Measurements from ENCODE around the gene CHST11. TPM values are rescaled to one million over a fixed set of nuclear protein-coding genes. Genes with fewer than 3 reads are reported as not detected.

The CHST11 gene
- total RNA-seq, 1 experiment from 2014 or later: 6.7 TPM

DNA sequence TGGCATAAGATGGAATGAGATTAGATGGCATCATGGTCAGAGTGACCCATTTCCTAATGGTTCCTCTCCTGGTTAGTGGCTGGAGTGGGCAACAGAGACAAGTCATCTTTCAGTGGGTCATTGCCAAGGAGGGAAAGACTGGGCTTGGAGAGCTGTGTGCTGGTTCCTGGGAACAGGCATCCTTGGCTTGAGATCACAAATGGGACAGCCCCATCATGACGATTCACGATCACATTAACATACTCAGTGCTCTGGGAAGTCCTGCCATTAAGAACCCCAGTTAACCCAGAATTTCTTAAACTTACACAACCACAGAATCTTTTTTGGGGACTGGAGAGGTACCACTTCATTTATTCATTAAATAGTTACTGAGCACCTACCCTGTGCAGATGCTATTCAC is 27.3 kb downstream of the CHST11 start:
- H3K4ac ChIP-seq (ENCODE audit: low read depth, low read length): no peak overlapping the region
- H3K4me1 Mint-ChIP-seq: peaks cover 5 to 10% of the 10 kb centered on the region in 2 experiments; a peak in 3 of 4 replicates

More for the DNA sequence above, 27.3 kb downstream of the CHST11 start:
- Mint-ChIP-seq H3K36me3 (ENCODE audit: insufficient read depth in 1 of 3, low read depth in 3 of 3) (peaks cover 0 to 2% (median 1%) of the 10 kb centered on the region in 3 experiments; a peak in 1 of 7 replicates), H3K4me3 (no peak overlapping the region), H3K27ac (no peak overlapping the region), H3K9me3 (no peaks in the 10 kb centered on the region; a peak in 1 of 5 replicates), H3K27me3 (ENCODE audit: low read depth) (no peaks in the 10 kb centered on the region)
- Histone ChIP-seq H3K27me3 (ENCODE audit: insufficient read depth, low read length) (no peaks in the 10 kb centered on the region), H3K4me1 (ENCODE audit: insufficient read depth, low read length) (no peaks in the 10 kb centered on the region), H2BK15ac (ENCODE audit: low read depth, low read length) (no peak overlapping the region), H3K23me2 (ENCODE audit: insufficient read length, low read depth, low read length, poor library complexity, severe bottlenecking) (no peaks in the 10 kb centered on the region), H3K9ac (ENCODE audit: extremely low read depth, insufficient read length, low read length) (no peak overlapping the region), H2AK5ac (ENCODE audit: insufficient read length, low read length) (no peak overlapping the region), H4K20me1 (ENCODE audit: control insufficient read depth, insufficient read depth, insufficient read length) (no peaks in the 10 kb centered on the region), H3K27ac (ENCODE audit: insufficient read length, low read depth, low read length) (no peak overlapping the region), H3K18ac (ENCODE audit: insufficient read length, low read depth, low read length) (no peak overlapping the region), H3K14ac (ENCODE audit: insufficient read depth, low read length) (no peak overlapping the region), H3T11ph (ENCODE audit: low read length) (no peak overlapping the region), H4K91ac (ENCODE audit: insufficient read length, low read depth, low read length) (no peak overlapping the region), H4K8ac (replicated peaks; ENCODE audit: insufficient read length, low read depth, low read length) (no peak overlapping the region), H4K5ac (ENCODE audit: insufficient read length, low read depth, low read length) (no peak overlapping the region), H2BK20ac (ENCODE audit: low read depth, low read length, poor library complexity, severe bottlenecking) (no peak overlapping the region), H3K79me2 (ENCODE audit: insufficient read depth, low read length) (no peaks in the 10 kb centered on the region), H3K9me3 (ENCODE audit: control insufficient read depth, low read depth, low read length) (no peaks in the 10 kb centered on the region), H2BK120ac (ENCODE audit: low read depth, low read length, poor library complexity, severe bottlenecking) (no peak overlapping the region), H2AFZ (ENCODE audit: low read length) (no peak overlapping the region), H3K56ac (ENCODE audit: insufficient read length, low read depth, low read length) (no peak overlapping the region), H2BK12ac (ENCODE audit: insufficient read length, low read depth, low read length) (no peak overlapping the region), H2BK5ac (ENCODE audit: insufficient read length, low read length) (no peak overlapping the region), H3K4me2 (ENCODE audit: insufficient read depth, insufficient read length, low read length) (no peak overlapping the region), H3K79me1 (ENCODE audit: insufficient read depth, low read depth, low read length, poor library complexity, severe bottlenecking) (no peaks in the 10 kb centered on the region), H3K23ac (ENCODE audit: insufficient read length, low read depth, low read length) (no peak overlapping the region)
- TF ChIP-seq, protein P1, sequence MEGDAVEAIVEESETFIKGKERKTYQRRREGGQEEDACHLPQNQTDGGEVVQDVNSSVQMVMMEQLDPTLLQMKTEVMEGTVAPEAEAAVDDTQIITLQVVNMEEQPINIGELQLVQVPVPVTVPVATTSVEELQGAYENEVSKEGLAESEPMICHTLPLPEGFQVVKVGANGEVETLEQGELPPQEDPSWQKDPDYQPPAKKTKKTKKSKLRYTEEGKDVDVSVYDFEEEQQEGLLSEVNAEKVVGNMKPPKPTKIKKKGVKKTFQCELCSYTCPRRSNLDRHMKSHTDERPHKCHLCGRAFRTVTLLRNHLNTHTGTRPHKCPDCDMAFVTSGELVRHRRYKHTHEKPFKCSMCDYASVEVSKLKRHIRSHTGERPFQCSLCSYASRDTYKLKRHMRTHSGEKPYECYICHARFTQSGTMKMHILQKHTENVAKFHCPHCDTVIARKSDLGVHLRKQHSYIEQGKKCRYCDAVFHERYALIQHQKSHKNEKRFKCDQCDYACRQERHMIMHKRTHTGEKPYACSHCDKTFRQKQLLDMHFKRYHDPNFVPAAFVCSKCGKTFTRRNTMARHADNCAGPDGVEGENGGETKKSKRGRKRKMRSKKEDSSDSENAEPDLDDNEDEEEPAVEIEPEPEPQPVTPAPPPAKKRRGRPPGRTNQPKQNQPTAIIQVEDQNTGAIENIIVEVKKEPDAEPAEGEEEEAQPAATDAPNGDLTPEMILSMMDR (conservative IDR thresholded peaks at IDR 0.05): no peak
- WGBS (ENCODE audit: extremely low coverage, insufficient read length, low lambda C conversion rate): no CpG with 5 or more reads among the region's 2 CpGs
- DNase-seq: no peak
